ENCODE measurements around the gene MIPOL1. TPM values are rescaled to one million over a fixed set of nuclear protein-coding genes. Genes with fewer than 3 reads are reported as not detected.

The MIPOL1 gene
- total RNA-seq, 1 experiment from 2014 or later, result 15.4 TPM

DNA sequence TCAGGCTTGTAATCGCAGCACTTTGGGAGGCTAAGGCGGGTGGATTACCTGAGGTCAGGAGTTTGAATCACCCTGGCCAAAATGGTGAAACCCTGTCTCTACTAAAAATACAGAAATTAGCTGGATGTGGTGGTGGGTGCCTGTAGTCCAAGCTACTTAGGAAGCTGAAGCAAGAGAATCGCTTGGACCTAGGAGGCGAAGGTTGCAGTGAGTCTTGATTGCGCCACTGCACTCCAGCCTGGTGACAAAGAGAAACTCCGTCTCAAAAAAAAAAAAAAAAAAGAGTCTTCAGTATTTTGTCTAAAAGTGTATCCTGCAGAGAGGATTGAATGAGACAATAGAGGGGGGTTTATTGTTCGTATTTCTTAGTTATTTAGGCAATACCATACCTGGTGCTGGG is 372.0 kb downstream of the MIPOL1 start:
- Histone ChIP-seq H3K4me3 (replicated peaks in 1 of 2; ENCODE audit: low read depth in 1 of 2, low read length in 2 of 2) (no peak overlapping the region), H3K4me2 (ENCODE audit: low read length) (no peak overlapping the region), H3K4me1 (ENCODE audit: control insufficient read depth in 1 of 2, insufficient read depth in 2 of 2, low read length in 2 of 2) (no peaks in the 10 kb centered on the region), H2AFZ (ENCODE audit: low read depth, low read length, poor library complexity, severe bottlenecking) (no peak overlapping the region), H3K9ac (ENCODE audit: low read length) (no peak overlapping the region), H3K36me3 (ENCODE audit: control insufficient read depth in 1 of 2, insufficient read depth in 2 of 2, low read length in 2 of 2) (no peaks in the 10 kb centered on the region), H4K20me1 (ENCODE audit: insufficient read depth) (no peaks in the 10 kb centered on the region), H3K79me2 (ENCODE audit: insufficient read depth, low read length) (no peaks in the 10 kb centered on the region), H3K9me2 (ENCODE audit: insufficient read depth) (no peaks in the 10 kb centered on the region), H3K9me3 (ENCODE audit: control insufficient read depth in 1 of 2, insufficient read depth in 1 of 2, low read depth in 1 of 2, low read length in 2 of 2) (no peaks in the 10 kb centered on the region), H3K27me3 (ENCODE audit: insufficient read depth, low read length) (no peaks in the 10 kb centered on the region), H3K27ac (ENCODE audit: low read depth, low read length) (no peak overlapping the region)
- RAD21 ChIA-PET (ENCODE audit: low non-redundant PET in 1 of 2, low total read pairs in 2 of 2, uncharacterized antibody in 2 of 2, unreplicated experiment in 2 of 2), result no interaction called here
- no TSS peak for BruUV-seq (replicated peaks)
- intact Hi-C loops (cut with micrococcal nuclease), result no loop called here
- DNase-seq (ENCODE audit: low read depth, low spot score) (no peak), ATAC-seq (no peak)
- CTCF ChIA-PET, result no interaction called here
- no peak for TF ChIP-seq SP1 (IDR thresholded peaks at IDR 0.05; ENCODE audit: low read depth)
- TF ChIP-seq ZFX (IDR thresholded peaks at IDR 0.05), result no peak
- TF ChIP-seq, protein P1, sequence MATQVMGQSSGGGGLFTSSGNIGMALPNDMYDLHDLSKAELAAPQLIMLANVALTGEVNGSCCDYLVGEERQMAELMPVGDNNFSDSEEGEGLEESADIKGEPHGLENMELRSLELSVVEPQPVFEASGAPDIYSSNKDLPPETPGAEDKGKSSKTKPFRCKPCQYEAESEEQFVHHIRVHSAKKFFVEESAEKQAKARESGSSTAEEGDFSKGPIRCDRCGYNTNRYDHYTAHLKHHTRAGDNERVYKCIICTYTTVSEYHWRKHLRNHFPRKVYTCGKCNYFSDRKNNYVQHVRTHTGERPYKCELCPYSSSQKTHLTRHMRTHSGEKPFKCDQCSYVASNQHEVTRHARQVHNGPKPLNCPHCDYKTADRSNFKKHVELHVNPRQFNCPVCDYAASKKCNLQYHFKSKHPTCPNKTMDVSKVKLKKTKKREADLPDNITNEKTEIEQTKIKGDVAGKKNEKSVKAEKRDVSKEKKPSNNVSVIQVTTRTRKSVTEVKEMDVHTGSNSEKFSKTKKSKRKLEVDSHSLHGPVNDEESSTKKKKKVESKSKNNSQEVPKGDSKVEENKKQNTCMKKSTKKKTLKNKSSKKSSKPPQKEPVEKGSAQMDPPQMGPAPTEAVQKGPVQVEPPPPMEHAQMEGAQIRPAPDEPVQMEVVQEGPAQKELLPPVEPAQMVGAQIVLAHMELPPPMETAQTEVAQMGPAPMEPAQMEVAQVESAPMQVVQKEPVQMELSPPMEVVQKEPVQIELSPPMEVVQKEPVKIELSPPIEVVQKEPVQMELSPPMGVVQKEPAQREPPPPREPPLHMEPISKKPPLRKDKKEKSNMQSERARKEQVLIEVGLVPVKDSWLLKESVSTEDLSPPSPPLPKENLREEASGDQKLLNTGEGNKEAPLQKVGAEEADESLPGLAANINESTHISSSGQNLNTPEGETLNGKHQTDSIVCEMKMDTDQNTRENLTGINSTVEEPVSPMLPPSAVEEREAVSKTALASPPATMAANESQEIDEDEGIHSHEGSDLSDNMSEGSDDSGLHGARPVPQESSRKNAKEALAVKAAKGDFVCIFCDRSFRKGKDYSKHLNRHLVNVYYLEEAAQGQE (IDR thresholded peaks at IDR 0.05; ENCODE audit: low read depth), result no peak
- TF ChIP-seq ELF1 (IDR thresholded peaks at IDR 0.05; ENCODE audit: borderline replicate concordance, low read depth), result no peak
- TF ChIP-seq SIN3A (IDR thresholded peaks at IDR 0.05; ENCODE audit: low read depth), result no peak
- TF ChIP-seq CTCF (IDR thresholded peaks at IDR 0.05 in 2 of 3, conservative IDR thresholded peaks at IDR 0.05 in 1 of 3; ENCODE audit: borderline replicate concordance in 1 of 3, insufficient read depth in 1 of 3, low read depth in 2 of 3, low read length in 2 of 3), result no peak
- TF ChIP-seq CBX3 (IDR thresholded peaks at IDR 0.05; ENCODE audit: low read depth), result no peak
- no peak for TF ChIP-seq POLR2AphosphoS5 (IDR thresholded peaks at IDR 0.05; ENCODE audit: low read depth, low read length)
- TF ChIP-seq CEBPB (IDR thresholded peaks at IDR 0.05; ENCODE audit: low read depth), result no peak
- TF ChIP-seq FOSL1 (IDR thresholded peaks at IDR 0.05; ENCODE audit: low read depth), result no peak
- no peak for TF ChIP-seq ATF3 (IDR thresholded peaks at IDR 0.05)
- POLR2A ChIA-PET, result no interaction called here

Measured in HCT116 (cell line).